ENCODE results near the gene ADRM1. TPM values are rescaled to one million over a fixed set of nuclear protein-coding genes. Genes with fewer than 3 reads are reported as not detected.

Gene ADRM1
- total and polyA plus RNA-seq, 5 donors from 2014 or later = 67.9 to 117 (median 101) TPM

GRCh38 chr20:62337558-62338293, 34.9 kb downstream of the ADRM1 start:
- DNase-seq = no peak
- Histone ChIP-seq H3K36me3 (ENCODE audit: control insufficient read depth, insufficient read depth, low read length) (no peaks in the 10 kb centered on the region), H3K4me1 (ENCODE audit: control insufficient read depth, insufficient read depth, low read length, poor library complexity, severe bottlenecking) (no peaks in the 10 kb centered on the region), H3K27ac (ENCODE audit: insufficient read depth, low read length, poor library complexity, severe bottlenecking) (no peak overlapping the region), H3K27me3 (ENCODE audit: control insufficient read depth, insufficient read depth, low read length) (no peaks in the 10 kb centered on the region), H3K4me3 (ENCODE audit: low read depth, low read length) (no peak overlapping the region), H3K9me3 (ENCODE audit: control insufficient read depth in 2 of 2, low read length in 2 of 2) (peaks cover 0 to 2% of the 10 kb centered on the region in 2 experiments)
- H3K27me3 Mint-ChIP-seq = peaks cover 5% of the 10 kb centered on the region
- H3K4me1 Mint-ChIP-seq = no peaks in the 10 kb centered on the region
- peaks cover 0 to 5% (median 0%) of the 10 kb centered on the region in 7 donors for H3K9me3 Mint-ChIP-seq
- no peak for ATAC-seq (ENCODE audit: low read depth in 2 of 2)
- H3K27ac Mint-ChIP-seq = peak overlapping the region in 1 of 3 donors; percentile 32
- no peak overlapping the region for H3K4me3 Mint-ChIP-seq
- no peaks in the 10 kb centered on the region for H3K36me3 Mint-ChIP-seq

- Histone ChIP-seq H3K4me3 (ENCODE audit: low read depth, low read length) (no peak overlapping the region), H3K4me1 (ENCODE audit: control insufficient read depth, insufficient read depth, low read length, poor library complexity, severe bottlenecking) (no peaks in the 10 kb centered on the region), H3K36me3 (ENCODE audit: control insufficient read depth, insufficient read depth, low read length) (no peaks in the 10 kb centered on the region), H3K27ac (ENCODE audit: insufficient read depth, low read length, poor library complexity, severe bottlenecking) (no peak overlapping the region), H3K27me3 (ENCODE audit: control insufficient read depth, insufficient read depth, low read length) (no peaks in the 10 kb centered on the region), H3K9me3 (ENCODE audit: control insufficient read depth in 2 of 2, low read length in 2 of 2) (peaks cover 0 to 2% of the 10 kb centered on the region in 2 experiments)
- ATAC-seq (ENCODE audit: low read depth in 2 of 2) = no peak
- Mint-ChIP-seq H3K27me3 (peaks cover 5% of the 10 kb centered on the region), H3K36me3 (no peaks in the 10 kb centered on the region), H3K4me3 (no peak overlapping the region), H3K4me1 (no peaks in the 10 kb centered on the region), H3K9me3 (peaks cover 0 to 5% (median 0%) of the 10 kb centered on the region in 7 donors), H3K27ac (no peak overlapping the region)
- no peak for DNase-seq
Measured at GRCh38 chr20:62338294-62338620, 35.5 kb downstream of the ADRM1 start.

GRCh38 chr20:62339647-62340062, 36.9 kb downstream of the ADRM1 start:
- Histone ChIP-seq H3K9me3 (ENCODE audit: control insufficient read depth in 2 of 2, low read length in 2 of 2) (peaks cover 0 to 2% of the 10 kb centered on the region in 2 experiments), H3K27ac (ENCODE audit: insufficient read depth, low read length, poor library complexity, severe bottlenecking) (no peak overlapping the region), H3K36me3 (ENCODE audit: control insufficient read depth, insufficient read depth, low read length) (no peaks in the 10 kb centered on the region), H3K4me1 (ENCODE audit: control insufficient read depth, insufficient read depth, low read length, poor library complexity, severe bottlenecking) (no peaks in the 10 kb centered on the region), H3K27me3 (ENCODE audit: control insufficient read depth, insufficient read depth, low read length) (no peaks in the 10 kb centered on the region), H3K4me3 (ENCODE audit: low read depth, low read length) (no peak overlapping the region)
- Mint-ChIP-seq H3K27me3 (peaks cover 5% of the 10 kb centered on the region), H3K9me3 (peaks cover 0 to 5% (median 0%) of the 10 kb centered on the region in 7 donors), H3K27ac (no peak overlapping the region), H3K36me3 (no peaks in the 10 kb centered on the region), H3K4me1 (no peaks in the 10 kb centered on the region), H3K4me3 (no peak overlapping the region)
- ATAC-seq (ENCODE audit: low read depth in 2 of 2) (peak; percentile 31 to 42), DNase-seq (no peak)

DNA sequence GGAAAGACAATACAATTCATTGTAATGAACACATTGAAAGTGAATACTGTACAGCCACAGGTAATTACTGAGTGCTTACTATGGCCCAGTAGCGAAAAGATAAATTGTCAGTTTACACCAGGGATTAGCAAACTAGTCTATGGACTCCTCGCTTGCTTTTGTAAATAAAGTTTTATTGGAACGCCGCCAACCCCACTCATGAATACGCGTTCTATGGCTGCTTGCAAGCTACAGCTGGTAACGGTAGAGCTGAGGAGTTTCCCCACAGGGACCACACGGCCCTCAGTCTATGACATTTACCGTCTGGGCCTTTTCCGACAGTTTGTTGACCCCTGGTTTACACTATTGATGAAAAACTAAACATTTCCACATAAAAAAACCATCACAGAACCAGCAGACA, 40.1 kb downstream of the ADRM1 start:
- Histone ChIP-seq H3K27me3 (ENCODE audit: control insufficient read depth, insufficient read depth, low read length) (no peaks in the 10 kb centered on the region), H3K27ac (ENCODE audit: insufficient read depth, low read length, poor library complexity, severe bottlenecking) (no peak overlapping the region), H3K4me1 (ENCODE audit: control insufficient read depth, insufficient read depth, low read length, poor library complexity, severe bottlenecking) (no peaks in the 10 kb centered on the region), H3K36me3 (ENCODE audit: control insufficient read depth, insufficient read depth, low read length) (no peaks in the 10 kb centered on the region), H3K4me3 (ENCODE audit: low read depth, low read length) (no peak overlapping the region), H3K9me3 (ENCODE audit: control insufficient read depth in 2 of 2, low read length in 2 of 2) (peaks cover 0 to 2% of the 10 kb centered on the region in 2 experiments)
- no peak for DNase-seq
- H3K36me3 Mint-ChIP-seq = no peaks in the 10 kb centered on the region
- H3K27me3 Mint-ChIP-seq = no peaks in the 10 kb centered on the region
- no peak for ATAC-seq (ENCODE audit: low read depth in 2 of 2)
- peaks cover 0 to 6% (median 0%) of the 10 kb centered on the region in 7 donors for H3K9me3 Mint-ChIP-seq
- no peak overlapping the region for H3K27ac Mint-ChIP-seq
- H3K4me1 Mint-ChIP-seq = no peaks in the 10 kb centered on the region
- H3K4me3 Mint-ChIP-seq = no peak overlapping the region

DNA sequence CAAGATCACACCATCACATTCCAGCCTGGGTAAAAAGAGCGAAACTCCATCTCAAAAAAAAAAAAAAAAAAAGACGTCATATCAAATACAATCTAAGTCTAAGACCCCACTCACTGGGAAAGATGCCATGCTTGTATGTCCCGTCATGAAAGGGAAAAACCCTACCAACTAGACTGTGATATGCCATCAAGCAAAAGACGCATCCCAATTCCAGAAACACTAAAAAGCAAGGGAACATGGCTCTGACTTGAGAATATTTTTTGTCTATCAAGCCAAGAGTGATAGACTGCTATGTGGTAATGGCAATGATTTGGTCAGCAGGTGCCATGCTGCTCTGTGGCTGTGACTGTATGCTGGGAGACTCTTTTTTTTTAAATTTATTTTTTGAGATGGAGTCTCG, 41.3 kb downstream of the ADRM1 start:
- Histone ChIP-seq H3K36me3 (ENCODE audit: control insufficient read depth, insufficient read depth, low read length) (no peaks in the 10 kb centered on the region), H3K4me1 (ENCODE audit: control insufficient read depth, insufficient read depth, low read length, poor library complexity, severe bottlenecking) (no peaks in the 10 kb centered on the region), H3K9me3 (ENCODE audit: control insufficient read depth in 2 of 2, low read length in 2 of 2) (peaks cover 0 to 4% of the 10 kb centered on the region in 2 experiments), H3K27me3 (ENCODE audit: control insufficient read depth, insufficient read depth, low read length) (no peaks in the 10 kb centered on the region), H3K27ac (ENCODE audit: insufficient read depth, low read length, poor library complexity, severe bottlenecking) (no peak overlapping the region), H3K4me3 (ENCODE audit: low read depth, low read length) (no peak overlapping the region)
- H3K36me3 Mint-ChIP-seq = no peaks in the 10 kb centered on the region
- H3K9me3 Mint-ChIP-seq = peaks cover 0 to 9% (median 4%) of the 10 kb centered on the region in 7 donors
- no peaks in the 10 kb centered on the region for H3K27me3 Mint-ChIP-seq
- ATAC-seq (ENCODE audit: low read depth in 2 of 2) = no peak
- no peaks in the 10 kb centered on the region for H3K4me1 Mint-ChIP-seq
- H3K4me3 Mint-ChIP-seq = no peak overlapping the region
- DNase-seq = no peak
- H3K27ac Mint-ChIP-seq = no peak overlapping the region

- Histone ChIP-seq H3K27me3 (ENCODE audit: control insufficient read depth, insufficient read depth, low read length) (no peaks in the 10 kb centered on the region), H3K27ac (ENCODE audit: insufficient read depth, low read length, poor library complexity, severe bottlenecking) (no peak overlapping the region)
Measured at GRCh38 chr20:62344782-62345181, 42.0 kb downstream of the ADRM1 start.

DNA sequence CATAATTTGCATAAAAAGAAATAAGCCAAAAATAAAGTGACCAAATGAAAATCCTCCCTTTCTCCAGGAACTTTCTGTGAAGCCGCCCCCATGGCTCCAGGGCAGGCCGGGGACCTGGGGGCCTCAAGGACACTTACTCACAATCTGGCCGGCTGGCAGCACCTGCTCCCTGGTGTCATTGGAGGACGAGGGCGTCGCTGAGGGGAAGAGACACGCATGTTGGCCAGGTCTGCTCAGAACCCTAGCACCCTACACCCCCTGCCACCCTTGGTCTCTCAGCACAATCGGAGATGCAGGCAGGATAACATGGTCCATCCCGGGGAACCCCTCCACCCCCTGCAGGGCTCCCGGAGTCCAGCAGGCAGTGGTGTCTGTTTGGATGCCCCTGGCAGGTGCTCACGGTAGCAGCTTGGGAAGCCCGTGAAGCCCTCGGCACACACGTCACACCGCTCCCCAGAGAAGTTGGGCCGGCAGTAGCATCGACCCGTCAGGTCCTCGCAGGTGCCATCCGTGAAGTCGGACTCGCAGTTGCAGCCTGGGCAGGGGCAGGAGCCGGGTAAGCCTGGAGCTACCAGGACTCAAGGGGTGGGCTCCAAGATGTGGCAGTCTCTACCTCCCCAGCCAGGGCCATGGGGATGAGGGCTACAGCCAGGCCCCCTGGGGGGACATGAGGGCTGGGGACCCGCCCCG, 43.0 kb downstream of the ADRM1 start:
- H3K36me3 Mint-ChIP-seq = no peaks in the 10 kb centered on the region
- H3K4me1 ChIP-seq (ENCODE audit: control insufficient read depth, insufficient read depth, low read length, poor library complexity, severe bottlenecking) = no peaks in the 10 kb centered on the region
- H3K4me1 Mint-ChIP-seq = no peaks in the 10 kb centered on the region
- H3K27me3 ChIP-seq (ENCODE audit: control insufficient read depth, insufficient read depth, low read length) = no peaks in the 10 kb centered on the region
- H3K4me3 ChIP-seq (ENCODE audit: low read depth, low read length) = no peak overlapping the region
- H3K36me3 ChIP-seq (ENCODE audit: control insufficient read depth, insufficient read depth, low read length) = no peaks in the 10 kb centered on the region
- no peak overlapping the region for H3K27ac ChIP-seq (ENCODE audit: insufficient read depth, low read length, poor library complexity, severe bottlenecking)
- peaks cover 0 to 4% of the 10 kb centered on the region in 2 experiments for H3K9me3 ChIP-seq (ENCODE audit: control insufficient read depth in 2 of 2, low read length in 2 of 2)
- H3K27ac Mint-ChIP-seq = no peak overlapping the region
- no peak for DNase-seq
- no peaks in the 10 kb centered on the region for H3K27me3 Mint-ChIP-seq
- peaks cover 0 to 8% (median 3%) of the 10 kb centered on the region in 7 donors for H3K9me3 Mint-ChIP-seq
- no peak overlapping the region for H3K4me3 Mint-ChIP-seq
- ATAC-seq (ENCODE audit: low read depth in 2 of 2) = no peak

More at GRCh38 chr20:62344782-62345181, 42.0 kb downstream of the ADRM1 start:
- Histone ChIP-seq H3K9me3 (ENCODE audit: control insufficient read depth in 2 of 2, low read length in 2 of 2) (peaks cover 0 to 4% of the 10 kb centered on the region in 2 experiments), H3K36me3 (ENCODE audit: control insufficient read depth, insufficient read depth, low read length) (no peaks in the 10 kb centered on the region), H3K4me1 (ENCODE audit: control insufficient read depth, insufficient read depth, low read length, poor library complexity, severe bottlenecking) (no peaks in the 10 kb centered on the region), H3K4me3 (ENCODE audit: low read depth, low read length) (no peak overlapping the region)
- no peak overlapping the region for H3K4me3 Mint-ChIP-seq
- no peak overlapping the region for H3K27ac Mint-ChIP-seq
- ATAC-seq (ENCODE audit: low read depth in 2 of 2) (no peak), DNase-seq (no peak)
- H3K4me1 Mint-ChIP-seq = no peaks in the 10 kb centered on the region
- H3K9me3 Mint-ChIP-seq = peaks cover 0 to 8% (median 4%) of the 10 kb centered on the region in 7 donors
- H3K36me3 Mint-ChIP-seq = no peaks in the 10 kb centered on the region
- no peaks in the 10 kb centered on the region for H3K27me3 Mint-ChIP-seq

All from CD4-positive, CD25-positive, alpha-beta regulatory T cell (primary cell).